Cardiac fibroblast (primary cell): Measurements from ENCODE around the gene ARMC3.

Source experiments
- DNase-seq, 2 donors: peaks; one replicate each; pipeline versions ENCODE4 v3.0.0 to v3.0.0-alpha.2; 2010; ENCODE audit warnings: low read depth in 2 of 2
- H3K4me3 ChIP-seq, 2 donors: replicated peaks in 1 of 2; 1 replicate in 1 of 2; 2 replicates in 1 of 2; pipeline ENCODE4 v1.5.1; 2011; ENCODE audit warnings: low read depth in 2 of 2, low read length in 2 of 2, mild to moderate bottlenecking in 2 of 2, moderate library complexity in 1 of 2
- TF ChIP-seq, protein P1 (sequence below): IDR thresholded peaks from one replicate; pipeline ENCODE4 v1.5.1; 2011; ENCODE audit warnings: low read depth, mild to moderate bottlenecking, low read length, inconsistent platforms

ARMC3 gene

GRCh38 chr10:22958338-22958737 lies 30.5 kb downstream of the ARMC3 start:
- TF ChIP-seq, protein P1, sequence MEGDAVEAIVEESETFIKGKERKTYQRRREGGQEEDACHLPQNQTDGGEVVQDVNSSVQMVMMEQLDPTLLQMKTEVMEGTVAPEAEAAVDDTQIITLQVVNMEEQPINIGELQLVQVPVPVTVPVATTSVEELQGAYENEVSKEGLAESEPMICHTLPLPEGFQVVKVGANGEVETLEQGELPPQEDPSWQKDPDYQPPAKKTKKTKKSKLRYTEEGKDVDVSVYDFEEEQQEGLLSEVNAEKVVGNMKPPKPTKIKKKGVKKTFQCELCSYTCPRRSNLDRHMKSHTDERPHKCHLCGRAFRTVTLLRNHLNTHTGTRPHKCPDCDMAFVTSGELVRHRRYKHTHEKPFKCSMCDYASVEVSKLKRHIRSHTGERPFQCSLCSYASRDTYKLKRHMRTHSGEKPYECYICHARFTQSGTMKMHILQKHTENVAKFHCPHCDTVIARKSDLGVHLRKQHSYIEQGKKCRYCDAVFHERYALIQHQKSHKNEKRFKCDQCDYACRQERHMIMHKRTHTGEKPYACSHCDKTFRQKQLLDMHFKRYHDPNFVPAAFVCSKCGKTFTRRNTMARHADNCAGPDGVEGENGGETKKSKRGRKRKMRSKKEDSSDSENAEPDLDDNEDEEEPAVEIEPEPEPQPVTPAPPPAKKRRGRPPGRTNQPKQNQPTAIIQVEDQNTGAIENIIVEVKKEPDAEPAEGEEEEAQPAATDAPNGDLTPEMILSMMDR = no peak
- peak; percentile 7 to 74 for DNase-seq
- H3K4me3 ChIP-seq = no peak overlapping the region

- DNase-seq = no peak
- TF ChIP-seq, protein P1 = no peak
- no peak overlapping the region for H3K4me3 ChIP-seq
These were observed 31.4 kb downstream of the ARMC3 start for GRCh38 chr10:22959292-22959691.

GRCh38 chr10:22959950-22960349 lies 32.1 kb downstream of the ARMC3 start:
- DNase-seq = no peak
- no peak overlapping the region for H3K4me3 ChIP-seq
- TF ChIP-seq, protein P1 = no peak

DNA sequence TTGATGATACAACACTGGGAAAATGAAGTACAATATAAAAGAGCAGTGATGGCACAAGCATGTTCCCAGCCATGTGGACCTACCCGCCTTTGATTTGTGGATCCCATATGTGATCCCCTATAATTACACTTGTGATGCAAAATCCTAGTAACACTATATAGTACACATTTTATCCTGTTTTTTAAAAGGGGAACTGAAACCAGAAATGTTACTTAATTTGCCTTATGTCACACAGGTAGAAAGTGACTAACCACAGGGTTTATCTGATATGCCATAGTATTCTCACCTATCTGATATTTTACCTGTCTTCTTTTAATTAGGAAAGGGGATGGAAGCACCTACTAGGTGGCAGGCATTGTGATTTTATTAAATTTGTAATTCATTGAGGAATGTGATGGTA lies 35.0 kb downstream of the ARMC3 start:
- H3K4me3 ChIP-seq = no peak overlapping the region
- TF ChIP-seq, protein P1 = no peak
- DNase-seq = no peak

- no peak overlapping the region for H3K4me3 ChIP-seq
- no peak for DNase-seq
- TF ChIP-seq, protein P1 = no peak
These were observed 41.9 kb downstream of the ARMC3 start for GRCh38 chr10:22969704-22970103.

GRCh38 chr10:22976534-22976933 lies 48.7 kb downstream of the ARMC3 start:
- H3K4me3 ChIP-seq = no peak overlapping the region
- TF ChIP-seq, protein P1 = no peak
- no peak for DNase-seq

- H3K4me3 ChIP-seq = no peak overlapping the region
- peak in 1 of 2 donors; percentile 12 for DNase-seq
- TF ChIP-seq, protein P1 = peak; percentile 5
These were observed 49.9 kb downstream of the ARMC3 start for GRCh38 chr10:22977751-22978150.
